ENCODE results near the gene MSRB3.

Gene MSRB3

DNA sequence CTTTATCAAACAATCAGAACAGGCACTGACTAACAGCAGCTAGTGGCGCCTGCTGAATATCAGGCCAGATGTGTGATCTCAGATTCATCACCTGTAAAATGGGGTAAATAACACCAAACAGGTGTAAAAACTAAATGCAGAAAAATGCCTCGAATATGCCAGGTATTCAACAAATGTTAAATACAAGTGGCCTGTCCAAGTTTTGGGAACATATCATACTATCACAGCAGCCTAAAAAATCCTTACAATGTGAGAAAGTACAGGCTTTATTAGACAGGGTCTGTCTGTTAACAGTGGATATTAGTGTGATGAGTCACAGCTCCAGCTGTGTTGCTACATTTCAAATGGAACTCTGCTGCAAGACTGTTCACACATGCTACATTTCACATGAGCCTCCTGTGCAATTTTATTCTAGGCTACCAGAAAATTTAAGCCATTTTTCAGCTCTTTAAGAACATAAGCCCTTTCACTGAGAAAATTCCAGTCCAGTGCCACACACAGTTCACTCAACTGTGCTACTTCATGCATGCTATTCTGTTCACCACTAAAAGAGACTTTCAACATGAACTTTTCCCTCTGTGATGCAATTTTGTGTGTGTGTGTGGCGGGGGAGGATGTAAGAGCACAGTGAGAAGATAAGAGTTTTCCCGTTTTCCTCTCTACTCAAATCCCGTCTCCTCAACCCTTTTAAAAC lies 56.7 kb downstream of the MSRB3 start:
- H3K36me3 ChIP-seq (ENCODE audit: control insufficient read depth in 2 of 2, insufficient read depth in 2 of 2, low read length in 2 of 2), result no peaks in the 10 kb centered on the region
- no peaks in the 10 kb centered on the region for H3K9me3 ChIP-seq (ENCODE audit: control insufficient read depth in 2 of 2, low read length in 2 of 2)
- H3K4me1 ChIP-seq (ENCODE audit: control insufficient read depth in 2 of 2, insufficient read depth in 2 of 2, low read length in 2 of 2), result no peaks in the 10 kb centered on the region
- H3K27ac ChIP-seq (ENCODE audit: low read depth in 2 of 2, low read length in 2 of 2), result no peak overlapping the region
- H3K9ac ChIP-seq (ENCODE audit: low read depth in 1 of 2, low read length in 2 of 2), result no peak overlapping the region
- H3K27me3 ChIP-seq (ENCODE audit: control insufficient read depth in 2 of 2, insufficient read depth in 2 of 2, low read length in 2 of 2), result peaks cover 0 to 2% of the 10 kb centered on the region in 2 donors
- H3K4me3 ChIP-seq (ENCODE audit: low read length in 2 of 2), result no peak overlapping the region

DNA sequence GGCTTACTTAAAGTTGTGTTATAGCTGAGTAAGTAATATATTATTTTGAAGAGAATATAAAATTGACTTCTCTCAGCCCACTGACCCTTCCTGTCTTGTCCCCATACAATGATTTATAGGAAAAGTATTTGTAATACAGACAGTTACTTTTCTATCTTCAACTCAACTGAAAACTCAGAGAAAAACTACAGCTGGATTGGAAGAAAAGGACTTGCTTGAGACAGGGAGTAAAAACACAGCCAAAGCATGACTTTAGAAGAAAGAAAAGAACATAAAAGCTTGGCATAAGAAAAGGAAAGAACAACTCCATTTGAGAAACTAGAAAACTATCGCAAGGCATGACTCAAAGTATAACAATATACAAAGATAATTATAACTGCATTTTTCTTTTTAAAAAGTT lies 57.5 kb downstream of the MSRB3 start:
- Histone ChIP-seq H3K4me1 (ENCODE audit: control insufficient read depth in 2 of 2, insufficient read depth in 2 of 2, low read length in 2 of 2) (no peaks in the 10 kb centered on the region), H3K9ac (ENCODE audit: low read depth in 1 of 2, low read length in 2 of 2) (no peak overlapping the region), H3K4me3 (ENCODE audit: low read length in 2 of 2) (no peak overlapping the region), H3K9me3 (ENCODE audit: control insufficient read depth in 2 of 2, low read length in 2 of 2) (no peaks in the 10 kb centered on the region), H3K27me3 (ENCODE audit: control insufficient read depth in 2 of 2, insufficient read depth in 2 of 2, low read length in 2 of 2) (peaks cover 0 to 2% of the 10 kb centered on the region in 2 donors), H3K36me3 (ENCODE audit: control insufficient read depth in 2 of 2, insufficient read depth in 2 of 2, low read length in 2 of 2) (no peaks in the 10 kb centered on the region), H3K27ac (ENCODE audit: low read depth in 2 of 2, low read length in 2 of 2) (no peak overlapping the region)

- no peak overlapping the region for H3K9ac ChIP-seq (ENCODE audit: low read depth in 1 of 2, low read length in 2 of 2)
- no peaks in the 10 kb centered on the region for H3K9me3 ChIP-seq (ENCODE audit: control insufficient read depth in 2 of 2, low read length in 2 of 2)
- H3K4me3 ChIP-seq (ENCODE audit: low read length in 2 of 2), result no peak overlapping the region
- no peak overlapping the region for H3K27ac ChIP-seq (ENCODE audit: low read depth in 2 of 2, low read length in 2 of 2)
- H3K4me1 ChIP-seq (ENCODE audit: control insufficient read depth in 2 of 2, insufficient read depth in 2 of 2, low read length in 2 of 2), result no peaks in the 10 kb centered on the region
- H3K27me3 ChIP-seq (ENCODE audit: control insufficient read depth in 2 of 2, insufficient read depth in 2 of 2, low read length in 2 of 2), result peaks cover 0 to 2% of the 10 kb centered on the region in 2 donors
- no peaks in the 10 kb centered on the region for H3K36me3 ChIP-seq (ENCODE audit: control insufficient read depth in 2 of 2, insufficient read depth in 2 of 2, low read length in 2 of 2)
These were observed 60.7 kb downstream of the MSRB3 start for GRCh38 chr12:65339161-65339560.

DNA sequence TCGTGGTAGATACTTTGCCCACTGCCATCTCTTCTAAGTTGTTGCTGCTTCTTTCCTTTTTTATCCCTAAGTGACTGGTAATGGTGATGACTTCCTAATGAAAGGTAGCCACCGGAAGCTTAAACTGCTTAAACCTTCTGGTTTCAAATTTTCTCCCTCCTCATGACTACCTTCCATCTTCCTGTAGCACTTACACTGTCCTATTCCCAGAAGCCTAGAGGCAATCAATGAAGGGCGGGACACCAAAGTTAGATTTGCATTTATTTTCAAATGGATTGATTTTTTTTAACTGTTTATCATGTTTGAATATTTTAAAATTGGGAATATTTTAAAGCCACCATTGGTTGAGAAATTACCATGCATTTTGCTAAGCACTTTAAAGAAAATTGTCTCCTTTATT lies 64.7 kb downstream of the MSRB3 start:
- no peak overlapping the region for H3K9ac ChIP-seq (ENCODE audit: low read depth in 1 of 2, low read length in 2 of 2)
- no peaks in the 10 kb centered on the region for H3K36me3 ChIP-seq (ENCODE audit: control insufficient read depth in 2 of 2, insufficient read depth in 2 of 2, low read length in 2 of 2)
- no peak overlapping the region for H3K4me3 ChIP-seq (ENCODE audit: low read length in 2 of 2)
- no peaks in the 10 kb centered on the region for H3K27me3 ChIP-seq (ENCODE audit: control insufficient read depth in 2 of 2, insufficient read depth in 2 of 2, low read length in 2 of 2)
- no peak overlapping the region for H3K27ac ChIP-seq (ENCODE audit: low read depth in 2 of 2, low read length in 2 of 2)
- H3K4me1 ChIP-seq (ENCODE audit: control insufficient read depth in 2 of 2, insufficient read depth in 2 of 2, low read length in 2 of 2), result no peaks in the 10 kb centered on the region
- no peaks in the 10 kb centered on the region for H3K9me3 ChIP-seq (ENCODE audit: control insufficient read depth in 2 of 2, low read length in 2 of 2)

DNA sequence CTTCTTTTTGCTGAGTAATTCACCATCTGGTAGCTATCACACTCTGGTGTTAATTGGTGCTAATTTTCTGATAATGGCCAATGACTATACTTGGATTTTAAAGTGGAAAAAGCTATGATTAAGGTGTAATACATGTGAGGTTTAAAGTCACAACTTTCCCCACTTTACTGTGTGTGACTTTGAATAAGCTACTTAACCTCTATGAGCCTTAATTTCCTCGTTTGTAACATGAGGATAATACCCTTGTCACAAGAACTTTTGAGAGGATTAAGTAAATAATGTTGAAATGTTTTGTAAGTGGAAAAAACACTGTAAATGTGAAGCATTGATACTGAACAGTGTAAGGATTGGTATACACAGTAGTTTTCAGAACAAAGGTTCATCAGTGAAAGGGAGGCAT lies 65.3 kb downstream of the MSRB3 start:
- Histone ChIP-seq H3K4me3 (ENCODE audit: low read length in 2 of 2) (no peak overlapping the region), H3K36me3 (ENCODE audit: control insufficient read depth in 2 of 2, insufficient read depth in 2 of 2, low read length in 2 of 2) (no peaks in the 10 kb centered on the region), H3K27me3 (ENCODE audit: control insufficient read depth in 2 of 2, insufficient read depth in 2 of 2, low read length in 2 of 2) (no peaks in the 10 kb centered on the region), H3K9ac (ENCODE audit: low read depth in 1 of 2, low read length in 2 of 2) (no peak overlapping the region), H3K4me1 (ENCODE audit: control insufficient read depth in 2 of 2, insufficient read depth in 2 of 2, low read length in 2 of 2) (no peaks in the 10 kb centered on the region), H3K27ac (ENCODE audit: low read depth in 2 of 2, low read length in 2 of 2) (no peak overlapping the region), H3K9me3 (ENCODE audit: control insufficient read depth in 2 of 2, low read length in 2 of 2) (no peaks in the 10 kb centered on the region)

DNA sequence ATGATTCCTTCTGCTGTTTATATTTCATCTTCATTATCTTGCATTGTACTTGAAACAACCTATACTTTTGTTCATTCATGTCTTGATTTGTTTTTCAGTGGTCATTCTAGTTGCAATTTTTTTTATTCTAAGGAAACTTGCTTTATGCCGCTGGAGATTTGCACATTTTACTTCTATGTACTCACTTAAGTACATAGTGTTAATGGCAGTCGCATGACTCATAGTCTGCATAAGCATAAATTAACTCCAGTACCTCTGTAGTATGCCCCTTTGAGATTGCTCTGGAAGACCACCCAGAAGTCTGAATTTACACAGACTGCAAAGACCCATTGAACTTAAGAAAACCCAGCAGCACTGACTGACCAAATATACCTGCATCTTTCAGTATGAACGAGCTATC lies 77.0 kb downstream of the MSRB3 start:
- no peaks in the 10 kb centered on the region for H3K4me1 ChIP-seq (ENCODE audit: control insufficient read depth in 2 of 2, insufficient read depth in 2 of 2, low read length in 2 of 2)
- no peaks in the 10 kb centered on the region for H3K9me3 ChIP-seq (ENCODE audit: control insufficient read depth in 2 of 2, low read length in 2 of 2)
- no peaks in the 10 kb centered on the region for H3K36me3 ChIP-seq (ENCODE audit: control insufficient read depth in 2 of 2, insufficient read depth in 2 of 2, low read length in 2 of 2)
- H3K27me3 ChIP-seq (ENCODE audit: control insufficient read depth in 2 of 2, insufficient read depth in 2 of 2, low read length in 2 of 2), result no peaks in the 10 kb centered on the region
- H3K9ac ChIP-seq (ENCODE audit: low read depth in 1 of 2, low read length in 2 of 2), result no peak overlapping the region
- no peak overlapping the region for H3K27ac ChIP-seq (ENCODE audit: low read depth in 2 of 2, low read length in 2 of 2)
- no peak overlapping the region for H3K4me3 ChIP-seq (ENCODE audit: low read length in 2 of 2)

- Histone ChIP-seq H3K9me3 (ENCODE audit: control insufficient read depth in 2 of 2, low read length in 2 of 2) (no peaks in the 10 kb centered on the region), H3K4me3 (ENCODE audit: low read length in 2 of 2) (no peak overlapping the region), H3K4me1 (ENCODE audit: control insufficient read depth in 2 of 2, insufficient read depth in 2 of 2, low read length in 2 of 2) (no peaks in the 10 kb centered on the region), H3K27ac (ENCODE audit: low read depth in 2 of 2, low read length in 2 of 2) (no peak overlapping the region), H3K36me3 (ENCODE audit: control insufficient read depth in 2 of 2, insufficient read depth in 2 of 2, low read length in 2 of 2) (no peaks in the 10 kb centered on the region), H3K27me3 (ENCODE audit: control insufficient read depth in 2 of 2, insufficient read depth in 2 of 2, low read length in 2 of 2) (no peaks in the 10 kb centered on the region), H3K9ac (ENCODE audit: low read depth in 1 of 2, low read length in 2 of 2) (no peak overlapping the region)
These were observed 84.0 kb downstream of the MSRB3 start for GRCh38 chr12:65362234-65363031.

DNA sequence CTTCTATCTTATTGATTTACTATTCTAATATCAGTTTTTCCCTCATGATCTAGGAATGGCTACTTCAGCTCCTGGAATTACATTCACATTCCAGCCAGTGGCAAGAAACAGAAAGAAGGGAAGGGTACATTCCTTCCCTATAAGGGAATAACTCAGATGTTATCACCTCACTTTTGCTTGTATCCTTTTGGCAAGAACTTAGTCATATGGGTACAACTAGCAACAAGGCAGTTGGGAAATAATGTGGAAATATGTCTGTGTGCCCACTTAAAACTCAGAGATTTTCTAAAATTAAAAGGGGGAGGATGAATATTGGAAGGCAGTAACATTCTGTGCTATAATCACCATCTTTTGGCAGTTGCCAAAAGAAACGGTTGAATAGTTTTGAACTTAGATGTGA lies 85.6 kb downstream of the MSRB3 start:
- Histone ChIP-seq H3K4me3 (ENCODE audit: low read length in 2 of 2) (no peak overlapping the region), H3K9ac (ENCODE audit: low read depth in 1 of 2, low read length in 2 of 2) (no peak overlapping the region), H3K36me3 (ENCODE audit: control insufficient read depth in 2 of 2, insufficient read depth in 2 of 2, low read length in 2 of 2) (no peaks in the 10 kb centered on the region), H3K27ac (ENCODE audit: low read depth in 2 of 2, low read length in 2 of 2) (no peak overlapping the region), H3K27me3 (ENCODE audit: control insufficient read depth in 2 of 2, insufficient read depth in 2 of 2, low read length in 2 of 2) (no peaks in the 10 kb centered on the region), H3K9me3 (ENCODE audit: control insufficient read depth in 2 of 2, low read length in 2 of 2) (no peaks in the 10 kb centered on the region), H3K4me1 (ENCODE audit: control insufficient read depth in 2 of 2, insufficient read depth in 2 of 2, low read length in 2 of 2) (no peaks in the 10 kb centered on the region)

DNA sequence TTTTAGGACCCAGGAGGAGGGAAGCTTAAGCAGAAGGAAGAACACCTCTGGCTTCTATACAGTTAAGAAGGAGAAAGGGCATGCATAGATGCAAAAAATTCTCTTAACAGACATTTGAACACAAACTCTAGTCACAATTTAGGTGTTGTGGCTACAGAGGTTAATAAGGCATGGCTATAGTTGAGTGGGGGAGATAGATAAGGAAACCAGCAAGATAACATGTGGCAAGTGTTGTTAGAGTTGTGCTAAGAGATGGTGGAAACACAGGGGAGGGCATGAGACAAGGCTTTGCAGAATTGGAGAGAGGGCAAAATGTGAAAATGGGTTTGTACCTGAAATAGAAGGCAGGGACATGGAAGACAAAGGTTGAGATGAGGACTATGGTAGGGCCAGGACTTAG lies 88.9 kb downstream of the MSRB3 start:
- no peak overlapping the region for H3K27ac ChIP-seq (ENCODE audit: low read depth in 2 of 2, low read length in 2 of 2)
- H3K4me3 ChIP-seq (ENCODE audit: low read length in 2 of 2), result no peak overlapping the region
- H3K27me3 ChIP-seq (ENCODE audit: control insufficient read depth in 2 of 2, insufficient read depth in 2 of 2, low read length in 2 of 2), result no peaks in the 10 kb centered on the region
- H3K9me3 ChIP-seq (ENCODE audit: control insufficient read depth in 2 of 2, low read length in 2 of 2), result no peaks in the 10 kb centered on the region
- H3K9ac ChIP-seq (ENCODE audit: low read depth in 1 of 2, low read length in 2 of 2), result no peak overlapping the region
- H3K36me3 ChIP-seq (ENCODE audit: control insufficient read depth in 2 of 2, insufficient read depth in 2 of 2, low read length in 2 of 2), result no peaks in the 10 kb centered on the region
- no peaks in the 10 kb centered on the region for H3K4me1 ChIP-seq (ENCODE audit: control insufficient read depth in 2 of 2, insufficient read depth in 2 of 2, low read length in 2 of 2)

DNA sequence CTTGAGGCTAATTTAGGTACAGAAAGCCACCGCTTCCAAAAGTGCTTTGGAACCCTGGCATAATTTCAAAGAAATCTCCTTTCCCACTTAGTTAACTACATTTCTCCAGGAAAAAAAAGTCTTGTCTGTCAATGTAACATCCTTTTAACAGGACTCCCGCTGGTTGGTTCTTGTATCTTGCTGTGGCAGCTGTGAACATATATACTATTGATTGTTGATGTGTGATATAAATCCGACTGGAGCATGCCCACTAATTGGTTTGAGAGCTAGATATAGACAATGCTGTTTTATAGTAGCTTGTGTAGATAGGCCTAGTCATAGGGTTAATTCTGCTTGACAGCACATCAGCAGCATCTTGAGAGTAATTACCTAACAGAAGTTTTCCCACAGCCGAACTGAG lies 89.6 kb downstream of the MSRB3 start:
- Histone ChIP-seq H3K27me3 (ENCODE audit: control insufficient read depth in 2 of 2, insufficient read depth in 2 of 2, low read length in 2 of 2) (no peaks in the 10 kb centered on the region), H3K4me3 (ENCODE audit: low read length in 2 of 2) (no peak overlapping the region), H3K36me3 (ENCODE audit: control insufficient read depth in 2 of 2, insufficient read depth in 2 of 2, low read length in 2 of 2) (no peaks in the 10 kb centered on the region), H3K9ac (ENCODE audit: low read depth in 1 of 2, low read length in 2 of 2) (no peak overlapping the region), H3K4me1 (ENCODE audit: control insufficient read depth in 2 of 2, insufficient read depth in 2 of 2, low read length in 2 of 2) (no peaks in the 10 kb centered on the region), H3K9me3 (ENCODE audit: control insufficient read depth in 2 of 2, low read length in 2 of 2) (no peaks in the 10 kb centered on the region), H3K27ac (ENCODE audit: low read depth in 2 of 2, low read length in 2 of 2) (no peak overlapping the region)
